Astrocyte of the cerebellum (primary cell): Measurements from ENCODE around the gene NUBPL.

ENCODE experiments used
- DNase-seq: peaks from one replicate; pipeline ENCODE4 v3.0.0-alpha.2; 2011; ENCODE audit warnings: low read depth
- H3K4me3 ChIP-seq: 2 replicates; pipeline ENCODE4 v1.5.1; 2011; ENCODE audit warnings: mild to moderate bottlenecking, low read depth, low read length, moderate library complexity
- in situ Hi-C: cut with HindIII; loops from 2 replicates; pipeline ENCODE4 v1.10.0; 2017; ENCODE audit warnings: low sequenced_read_pairs
- TF ChIP-seq, protein P1 (sequence below): IDR thresholded peaks from 2 replicates; pipeline ENCODE4 v1.5.1; 2012; ENCODE audit warnings: low read length, low read depth, moderate library complexity, mild to moderate bottlenecking; ENCODE audit errors: missing control alignments

The NUBPL gene

DNA sequence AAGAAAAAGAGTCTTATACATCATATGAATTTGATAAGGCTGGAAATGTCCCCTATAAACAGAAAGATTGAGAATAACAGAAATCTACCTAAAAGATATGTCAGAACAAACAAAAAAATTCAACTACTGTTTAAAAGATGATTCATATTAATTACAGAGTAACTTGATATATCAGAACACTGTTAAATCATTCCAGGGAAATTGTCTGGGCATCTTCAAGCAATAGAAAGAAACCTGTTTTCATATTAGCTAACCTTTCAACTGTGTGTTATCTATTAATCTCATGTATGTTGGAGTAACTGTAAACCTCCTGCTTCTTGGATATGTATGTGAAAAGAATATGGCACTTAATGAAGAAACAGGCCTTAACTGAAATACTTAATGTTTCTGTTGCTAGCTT, 96.7 kb downstream of the NUBPL start:
- in situ Hi-C loops: no loop called here
- H3K4me3 ChIP-seq: no peak overlapping the region
- TF ChIP-seq, protein P1, sequence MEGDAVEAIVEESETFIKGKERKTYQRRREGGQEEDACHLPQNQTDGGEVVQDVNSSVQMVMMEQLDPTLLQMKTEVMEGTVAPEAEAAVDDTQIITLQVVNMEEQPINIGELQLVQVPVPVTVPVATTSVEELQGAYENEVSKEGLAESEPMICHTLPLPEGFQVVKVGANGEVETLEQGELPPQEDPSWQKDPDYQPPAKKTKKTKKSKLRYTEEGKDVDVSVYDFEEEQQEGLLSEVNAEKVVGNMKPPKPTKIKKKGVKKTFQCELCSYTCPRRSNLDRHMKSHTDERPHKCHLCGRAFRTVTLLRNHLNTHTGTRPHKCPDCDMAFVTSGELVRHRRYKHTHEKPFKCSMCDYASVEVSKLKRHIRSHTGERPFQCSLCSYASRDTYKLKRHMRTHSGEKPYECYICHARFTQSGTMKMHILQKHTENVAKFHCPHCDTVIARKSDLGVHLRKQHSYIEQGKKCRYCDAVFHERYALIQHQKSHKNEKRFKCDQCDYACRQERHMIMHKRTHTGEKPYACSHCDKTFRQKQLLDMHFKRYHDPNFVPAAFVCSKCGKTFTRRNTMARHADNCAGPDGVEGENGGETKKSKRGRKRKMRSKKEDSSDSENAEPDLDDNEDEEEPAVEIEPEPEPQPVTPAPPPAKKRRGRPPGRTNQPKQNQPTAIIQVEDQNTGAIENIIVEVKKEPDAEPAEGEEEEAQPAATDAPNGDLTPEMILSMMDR: no peak
- DNase-seq: no peak

DNA sequence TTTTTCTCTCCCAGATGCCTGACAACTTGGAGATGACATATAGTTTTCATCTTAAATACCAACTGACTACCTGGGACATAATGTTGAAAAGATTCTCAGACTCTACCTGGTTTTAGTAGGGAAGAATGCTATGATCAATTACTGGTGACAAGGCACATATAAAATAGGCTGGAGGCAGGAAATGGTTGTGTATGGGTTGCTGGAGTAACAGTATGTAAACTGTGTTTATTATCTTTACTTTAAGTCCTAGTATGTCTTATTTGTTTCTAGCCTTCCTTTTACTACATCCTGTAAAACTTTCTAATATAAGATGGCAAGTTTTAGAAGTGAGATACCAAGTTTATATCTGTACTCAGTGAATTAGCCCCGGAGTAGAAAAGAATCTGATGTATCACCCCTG, 98.1 kb downstream of the NUBPL start:
- TF ChIP-seq, protein P1: no peak
- H3K4me3 ChIP-seq: no peak overlapping the region
- in situ Hi-C loops: no loop called here
- no peak for DNase-seq

DNA sequence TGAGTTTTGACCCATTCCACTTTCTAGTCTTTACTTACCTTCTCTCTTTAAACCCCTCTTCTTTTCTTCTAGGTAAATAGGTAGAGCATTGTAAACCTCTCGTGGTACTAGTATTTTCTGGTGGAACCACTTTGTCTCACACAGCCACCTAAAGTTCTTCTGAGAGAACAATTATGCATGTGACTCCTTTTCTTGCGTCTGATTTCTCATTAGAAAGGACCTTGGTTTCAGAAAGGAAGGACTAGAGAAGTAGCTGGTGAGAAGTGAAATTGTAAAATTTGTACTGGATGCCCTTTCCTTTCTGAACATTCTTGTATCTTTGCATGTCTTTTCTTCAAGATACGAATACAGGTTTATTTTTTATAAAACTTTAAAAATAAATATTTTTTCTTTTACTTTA, 99.0 kb downstream of the NUBPL start:
- H3K4me3 ChIP-seq: no peak overlapping the region
- in situ Hi-C loops: no loop called here
- no peak for DNase-seq
- TF ChIP-seq, protein P1: no peak

DNA sequence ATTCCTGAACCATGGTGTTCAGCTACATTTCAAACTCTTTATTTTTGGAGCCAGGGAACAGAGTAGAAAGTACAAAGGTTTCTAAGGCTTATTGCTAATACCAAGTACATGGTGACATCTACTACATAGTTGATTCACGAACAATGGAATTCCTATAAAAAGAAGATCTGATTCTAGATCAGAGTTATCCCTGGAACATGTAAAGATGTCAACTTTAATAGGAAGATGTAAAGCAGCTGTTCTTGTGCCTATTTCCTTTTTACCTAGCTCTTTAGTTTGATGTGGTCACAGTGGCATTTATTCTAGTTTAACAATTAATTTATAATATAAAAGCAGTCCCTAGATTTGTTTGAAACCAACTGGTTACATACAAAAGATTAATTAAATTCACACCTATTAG, 99.5 kb downstream of the NUBPL start:
- in situ Hi-C loops: no loop called here
- no peak overlapping the region for H3K4me3 ChIP-seq
- no peak for DNase-seq
- TF ChIP-seq, protein P1: no peak

DNA sequence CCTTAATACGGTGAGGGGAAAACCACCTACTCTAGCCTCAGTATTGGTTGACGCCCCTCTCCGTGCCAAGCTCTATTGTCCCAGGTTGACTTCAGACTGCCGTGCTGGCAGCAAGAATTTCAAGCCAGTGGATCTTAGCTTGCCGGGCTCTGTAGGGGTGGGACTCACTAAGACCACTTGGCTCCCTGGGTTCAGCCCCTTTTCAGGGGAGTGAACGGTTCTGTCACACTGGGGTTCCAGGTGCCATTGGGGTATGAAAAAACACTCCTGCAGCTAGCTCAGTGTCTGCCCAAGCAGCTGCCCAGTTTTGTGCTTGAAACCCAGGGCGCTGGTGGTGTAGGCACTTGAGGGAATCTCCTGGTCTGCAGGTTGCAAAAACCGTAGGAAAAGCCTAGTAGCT, 107.1 kb downstream of the NUBPL start:
- in situ Hi-C loops: no loop called here
- H3K4me3 ChIP-seq: no peak overlapping the region
- no peak for DNase-seq
- TF ChIP-seq, protein P1: no peak

DNA sequence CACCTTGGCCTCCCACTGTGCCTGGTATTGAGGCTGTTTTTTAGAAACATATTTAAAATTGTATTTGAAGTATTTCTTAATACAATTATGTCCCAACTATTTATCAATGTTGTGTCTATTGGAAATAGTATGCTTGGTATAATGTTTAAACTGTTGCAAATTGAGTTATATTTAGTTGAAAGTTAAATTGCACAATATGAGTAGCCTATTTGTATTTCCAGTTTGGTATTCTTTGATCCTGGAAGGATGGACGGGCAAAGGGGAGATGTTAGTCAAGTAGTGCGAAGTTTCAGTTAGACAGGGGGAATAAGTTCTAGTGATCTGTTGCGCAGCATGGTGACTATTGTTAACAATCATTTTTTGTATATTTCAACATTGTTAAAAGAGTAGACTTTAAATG, 111.5 kb downstream of the NUBPL start:
- no peak overlapping the region for H3K4me3 ChIP-seq
- DNase-seq: no peak
- in situ Hi-C loops: no loop called here
- TF ChIP-seq, protein P1: no peak

DNA sequence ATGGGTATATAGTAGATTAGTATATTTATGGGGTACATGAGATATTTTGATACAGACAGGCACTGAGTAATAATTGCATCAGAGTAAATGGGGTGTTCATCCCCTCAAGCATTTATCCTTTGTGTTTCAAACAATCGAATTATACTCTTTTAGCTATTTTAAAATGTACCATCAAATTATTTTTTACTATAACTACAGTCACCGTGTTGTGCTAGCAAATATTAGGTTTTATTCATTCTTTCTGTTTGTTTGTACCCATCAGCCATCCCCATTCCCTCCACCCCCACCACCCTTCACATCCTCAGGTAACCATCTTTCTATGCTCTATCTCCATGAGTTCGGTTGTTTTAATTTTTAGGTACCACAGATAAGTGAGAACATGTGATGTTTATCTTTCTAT, 115.8 kb downstream of the NUBPL start:
- in situ Hi-C loops: no loop called here
- H3K4me3 ChIP-seq: no peak overlapping the region
- TF ChIP-seq, protein P1: no peak
- no peak for DNase-seq
